ENCODE results near the gene KCNK15. TPM values are rescaled to one million over a fixed set of nuclear protein-coding genes. Genes with fewer than 3 reads are reported as not detected.

Gene KCNK15
- total RNA-seq, 4 donors from 2014 or later, result 0.26 to 4.4 (median 2.0) TPM

- Histone ChIP-seq H3K27ac (no peak overlapping the region), H3K4me1 (no peaks in the 10 kb centered on the region), H3K27me3 (no peaks in the 10 kb centered on the region), H3K4me3 (no peak overlapping the region), H3K36me3 (no peaks in the 10 kb centered on the region), H3K9me3 (no peaks in the 10 kb centered on the region)
- TF ChIP-seq CTCF (IDR thresholded peaks at IDR 0.05) (no peak), POLR2A (IDR thresholded peaks at IDR 0.05) (no peak)
- intact Hi-C loops (cut with DNase I; ENCODE audit: low total_unique reads), result no loop called here
- no peak for DNase-seq
These were observed 51.2 kb downstream of the KCNK15 start for GRCh38 chr20:44796758-44797457.

- H3K27me3 ChIP-seq, result no peaks in the 10 kb centered on the region
- H3K36me3 ChIP-seq, result no peaks in the 10 kb centered on the region
- no peak for TF ChIP-seq POLR2A (IDR thresholded peaks at IDR 0.05)
- TF ChIP-seq CTCF (IDR thresholded peaks at IDR 0.05), result no peak
- no peak overlapping the region for H3K4me3 ChIP-seq
- no peak overlapping the region for H3K27ac ChIP-seq
- H3K4me1 ChIP-seq, result no peaks in the 10 kb centered on the region
- no peak for DNase-seq
- H3K9me3 ChIP-seq, result no peaks in the 10 kb centered on the region
- intact Hi-C loops (cut with DNase I; ENCODE audit: low total_unique reads), result no loop called here
These were observed 54.0 kb downstream of the KCNK15 start for GRCh38 chr20:44799691-44800090.

GRCh38 chr20:44800391-44801046 lies 54.9 kb downstream of the KCNK15 start:
- DNase-seq, result no peak
- H3K9me3 ChIP-seq, result no peaks in the 10 kb centered on the region
- no peaks in the 10 kb centered on the region for H3K36me3 ChIP-seq
- H3K27ac ChIP-seq, result no peak overlapping the region
- no peaks in the 10 kb centered on the region for H3K27me3 ChIP-seq
- intact Hi-C loops (cut with DNase I; ENCODE audit: low total_unique reads), result no loop called here
- no peaks in the 10 kb centered on the region for H3K4me1 ChIP-seq
- TF ChIP-seq CTCF (IDR thresholded peaks at IDR 0.05) (no peak), POLR2A (IDR thresholded peaks at IDR 0.05) (no peak)
- H3K4me3 ChIP-seq, result no peak overlapping the region

Other genes with a start within 250 kb of the KCNK15 start
- 100 to 1,000 TPM in 1 of 4 donors, 10 to 100 TPM in 3; 44.1 to 113 (median 58.3) TPM for gene SERINC3, start 223.8 kb upstream of the KCNK15 start, total RNA-seq
- 100 to 1,000 TPM in 3 of 4 donors, 10 to 100 TPM in 1; 67.1 to 250 (median 145) TPM for gene PKIG, start 163.3 kb upstream of the KCNK15 start, total RNA-seq
- gene ADA, start 94.2 kb upstream of the KCNK15 start, total RNA-seq, result 10 to 100 TPM in 1 of 4 donors, 1 to 10 TPM in 2, under 1 TPM in 1; 0.59 to 11.0 (median 4.8) TPM
- gene CCN5, start 30.5 kb upstream of the KCNK15 start, total RNA-seq, result 10 to 100 TPM in 3 of 4 donors, not detected in 1; 19.4 to 47.9 (median 29.7) TPM
- 1 to 10 TPM in 1 of 4 donors, under 1 TPM in 3; 0.26 to 5.3 (median 0.61) TPM for gene RIMS4, start 64.7 kb downstream of the KCNK15 start, total RNA-seq
- gene YWHAB, start 139.8 kb downstream of the KCNK15 start, total RNA-seq, result 100 to 1,000 TPM in 2 of 4 donors, 10 to 100 TPM in 2; 54.3 to 131 (median 108) TPM
- 10 to 100 TPM in 2 of 4 donors, under 1 TPM in 1, not detected in 1; 0.59 to 17.3 (median 12.9) TPM for gene PABPC1L, start 164.2 kb downstream of the KCNK15 start, total RNA-seq
- 10 to 100 TPM; 11.1 to 15.6 (median 12.5) TPM for gene TOMM34, start 214.5 kb downstream of the KCNK15 start, total RNA-seq
- 10 to 100 TPM in 3 of 4 donors, 1 to 10 TPM in 1; 9.0 to 43.6 (median 29.6) TPM for gene STK4, start 220.6 kb downstream of the KCNK15 start, total RNA-seq